GM12891 (cell line): ENCODE results near the gene NME1.

Source experiments
- PAX5 ChIP-seq: IDR thresholded peaks from 2 replicates; pipeline ENCODE4 v1.6.1; 2011; ENCODE audit warnings: low read length, moderate library complexity, mild to moderate bottlenecking; ENCODE audit not compliant: insufficient read depth, severe bottlenecking
- POLR2A ChIP-seq: IDR thresholded peaks from 2 replicates; pipeline ENCODE4 v1.6.1; 2011; ENCODE audit warnings: low read depth, low read length, control low read depth
- POLR2AphosphoS5 ChIP-seq: IDR thresholded peaks from 2 replicates; pipeline ENCODE4 v1.6.1; 2011; ENCODE audit warnings: low read depth, low read length, control low read depth
- POU2F2 ChIP-seq: IDR thresholded peaks from 2 replicates; pipeline ENCODE4 v1.6.1; 2011; ENCODE audit warnings: low read depth, mild to moderate bottlenecking, control low read depth, low read length, moderate library complexity
- TAF1 ChIP-seq: IDR thresholded peaks from 2 replicates; pipeline ENCODE4 v1.6.1; 2011; ENCODE audit warnings: low read depth, low read length, control low read depth

DNA sequence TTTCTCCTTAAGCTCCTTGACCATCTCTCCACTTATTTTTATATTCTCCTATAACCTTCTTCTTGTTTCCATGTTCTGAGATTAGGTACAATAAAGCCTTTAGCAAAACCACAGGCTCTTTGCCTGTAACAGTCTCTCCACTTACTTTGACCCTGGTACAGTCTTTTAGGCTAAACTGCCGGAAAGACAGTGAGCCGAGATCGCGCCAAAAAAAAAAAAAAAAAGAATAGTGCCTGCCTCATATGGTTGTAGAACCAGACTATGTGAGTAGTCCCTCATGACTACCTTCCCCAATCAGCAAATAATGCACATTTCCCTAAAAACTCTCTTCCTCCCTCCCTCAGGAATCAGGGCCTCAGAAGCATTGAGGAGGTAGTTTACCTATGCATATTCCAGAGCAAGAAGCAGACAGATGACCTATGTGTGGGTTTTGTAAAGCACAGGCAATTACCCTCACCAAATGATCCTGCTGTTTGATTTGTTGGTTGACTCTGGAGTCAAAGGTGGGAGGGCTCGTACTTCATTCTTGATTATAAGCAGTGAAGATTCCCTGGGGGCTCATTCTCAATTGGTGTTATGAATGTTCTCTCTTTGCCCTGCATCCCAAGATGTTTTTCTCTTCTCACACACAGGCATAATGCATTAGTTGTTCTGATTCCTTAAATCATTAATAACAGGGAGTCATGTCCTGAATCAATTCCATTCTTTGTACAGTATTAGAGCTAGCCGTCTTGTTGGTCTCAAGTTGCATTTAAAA is 8.9 kb upstream of the NME1 start:
- no peak for TF ChIP-seq POLR2A
- no peak for TF ChIP-seq POLR2AphosphoS5
- no peak for TF ChIP-seq PAX5
- TF ChIP-seq TAF1 = no peak
- no peak for TF ChIP-seq POU2F2
